Stimulated activated CD4-positive, alpha-beta T cell treated with anti-CD3 and anti-CD28 coated beads, Interleukin-2, amount 100 ng/mL, for 4 hours (primary cell): ENCODE data around the gene PLK2.

Experiments used
- DNase-seq: peaks from one replicate; pipeline ENCODE4 v3.0.0-alpha.2; 2020; ENCODE audit warnings: low read depth

Gene PLK2

DNA sequence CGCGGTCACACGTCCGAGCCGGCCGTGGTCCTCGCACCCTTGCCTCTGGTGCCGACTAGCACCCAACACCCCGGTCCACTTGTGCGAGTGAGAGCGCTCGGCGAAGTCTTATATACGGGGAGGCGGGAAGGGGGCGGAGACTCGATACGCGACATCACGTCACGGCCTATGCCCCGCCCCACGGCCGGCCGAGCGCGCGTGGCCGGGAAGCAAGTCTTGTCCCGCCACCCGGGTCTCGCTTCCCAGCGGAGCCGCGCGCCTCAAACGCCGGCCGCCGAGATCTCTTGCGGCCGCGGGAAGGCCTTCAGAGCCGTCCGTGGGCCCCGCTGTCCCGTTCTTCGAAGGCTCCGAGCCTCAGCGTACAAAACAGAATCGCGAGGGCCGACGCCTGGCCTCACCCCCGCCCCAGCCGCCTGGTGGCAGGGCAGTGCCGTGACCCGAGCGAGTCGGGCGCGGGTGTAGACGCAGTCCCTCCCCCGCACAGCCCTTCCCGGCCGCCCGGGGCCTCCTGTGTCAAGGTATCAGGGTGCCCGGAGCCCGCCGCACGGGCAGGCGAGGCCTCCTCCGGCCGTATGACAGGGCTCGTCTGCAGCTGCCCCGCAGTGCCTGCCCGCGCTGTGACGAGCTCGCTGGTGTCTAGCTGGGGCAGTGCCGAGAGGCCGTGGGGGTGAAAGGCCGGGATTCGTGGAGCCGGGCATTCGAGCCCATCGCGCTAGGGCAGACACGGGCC, at the start of gene PLK2:
PLK2 (minus strand) TSS at position 85 of the 730 bp plus-strand sequence. CDS start 127 bp downstream, outside the sequence.
- peak; percentile 89 for DNase-seq

DNA sequence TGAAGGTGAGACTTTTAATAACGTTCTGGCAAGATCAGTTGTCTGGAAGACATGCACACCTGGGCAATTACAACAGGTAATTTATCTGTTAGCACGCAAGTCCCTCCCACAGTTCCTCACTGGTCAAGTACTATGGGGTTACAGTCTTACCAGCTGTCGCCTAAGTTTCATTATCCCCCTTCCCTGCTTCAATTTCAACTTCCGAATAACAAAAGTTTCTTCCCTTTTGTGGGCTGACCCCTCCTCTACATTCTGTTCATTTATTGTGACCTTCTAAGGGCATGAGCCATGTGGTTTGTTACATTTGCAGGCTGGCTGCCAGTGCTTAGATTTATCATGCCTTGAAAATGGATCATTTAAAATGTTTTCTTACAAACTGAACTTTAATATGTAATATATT, 47.8 kb upstream of the PLK2 start:
- DNase-seq: no peak

DNA sequence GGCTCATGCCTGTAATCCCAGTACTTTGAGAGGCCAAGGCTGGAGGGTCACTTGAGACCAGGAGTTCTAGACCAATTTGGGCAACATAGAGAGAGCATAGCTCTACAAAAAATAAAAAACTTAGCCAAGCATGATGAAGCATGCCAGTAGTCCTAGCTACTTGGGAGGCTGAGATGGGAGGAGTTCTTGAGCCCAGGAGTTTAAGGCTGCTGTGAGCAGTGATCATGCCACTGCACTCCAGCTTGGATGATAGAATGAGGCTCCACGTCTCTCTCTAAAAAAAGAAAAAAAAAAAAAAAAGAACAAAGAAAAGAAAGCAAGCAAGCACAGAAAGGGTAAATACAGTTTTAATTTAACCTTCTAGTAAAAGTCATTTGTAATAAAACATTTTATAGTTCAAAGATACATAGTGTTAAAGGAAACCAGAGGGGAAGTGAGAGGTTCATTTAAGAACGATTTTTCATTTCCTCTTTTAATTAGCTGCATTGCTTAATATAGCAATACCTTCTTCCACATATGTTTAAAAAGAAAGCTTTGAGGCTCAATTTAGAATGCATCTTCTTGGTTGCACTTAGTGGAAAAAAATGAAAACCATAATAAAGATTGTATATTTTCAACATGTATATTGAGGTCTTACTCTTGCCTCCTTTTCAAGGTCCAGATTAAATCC, 46.2 kb upstream of the PLK2 start:
- DNase-seq: no peak

DNA sequence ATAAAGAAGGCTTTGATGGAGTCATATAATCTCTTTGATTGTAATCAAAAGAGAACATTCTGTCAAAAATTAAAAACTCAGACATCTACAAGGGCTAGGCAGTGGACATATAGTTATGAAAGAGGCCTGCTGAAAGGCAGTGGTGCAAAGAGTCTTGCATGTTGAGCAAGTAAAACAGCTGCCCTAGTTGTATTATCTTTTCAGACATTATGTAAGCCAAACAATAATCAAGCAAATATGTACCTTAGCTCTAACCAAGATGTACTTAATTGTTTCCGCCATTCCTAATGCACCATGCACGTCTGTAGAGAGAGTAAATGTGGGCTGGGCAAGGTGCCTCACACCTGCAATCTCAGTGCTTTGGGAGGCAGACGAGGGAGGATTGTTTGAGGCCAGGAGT, 45.6 kb upstream of the PLK2 start:
- no peak for DNase-seq

DNA sequence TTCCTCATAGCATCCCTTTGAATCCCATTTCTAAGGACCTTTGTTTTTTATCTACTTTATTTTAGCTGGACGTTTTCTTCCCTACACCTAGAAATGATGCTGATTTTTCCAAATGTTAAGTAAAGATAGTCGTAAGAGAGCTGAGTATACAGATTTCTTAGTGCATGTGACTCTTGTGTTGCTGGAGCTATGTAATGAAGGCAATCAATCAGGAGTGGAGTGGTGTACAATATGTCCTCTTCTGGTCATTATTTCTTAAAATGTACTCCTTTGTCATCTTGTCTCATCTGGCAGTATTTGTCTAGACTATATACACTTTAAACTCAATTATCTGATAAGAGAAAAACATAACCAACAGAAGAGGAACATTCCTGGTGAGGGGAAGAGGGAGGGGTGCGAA, 44.9 kb upstream of the PLK2 start:
- no peak for DNase-seq

DNA sequence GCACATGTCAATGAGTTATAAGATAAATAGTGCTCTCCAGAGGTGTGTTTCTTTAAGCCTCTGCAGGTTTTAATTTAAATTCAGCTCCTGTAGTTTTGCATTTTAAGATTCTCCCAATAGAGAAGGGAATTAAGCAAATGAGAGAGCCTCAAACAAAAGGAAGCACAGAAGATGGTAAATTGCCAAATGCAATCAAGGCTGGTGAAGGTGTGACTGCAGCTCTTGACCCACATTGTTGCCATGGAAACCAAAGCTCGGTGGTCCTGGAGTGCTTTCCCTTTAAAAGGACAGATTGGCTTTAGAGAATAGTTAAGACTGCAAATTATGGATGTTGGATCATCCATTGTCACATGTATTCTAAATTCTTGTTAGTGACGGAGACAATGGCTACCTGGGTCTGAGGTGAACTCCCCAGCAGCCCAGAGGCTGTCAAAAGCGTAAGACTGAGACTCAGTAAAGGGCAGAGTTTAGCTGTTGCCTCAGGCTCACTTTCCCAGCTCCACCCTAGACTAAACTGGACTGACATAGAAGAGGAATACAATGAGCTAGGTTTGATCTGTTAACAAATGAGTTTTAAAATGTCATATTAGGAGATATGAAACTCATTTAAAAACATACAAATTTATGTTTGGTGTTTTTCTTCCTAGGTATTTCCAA, 43.6 kb upstream of the PLK2 start:
- no peak for DNase-seq

DNA sequence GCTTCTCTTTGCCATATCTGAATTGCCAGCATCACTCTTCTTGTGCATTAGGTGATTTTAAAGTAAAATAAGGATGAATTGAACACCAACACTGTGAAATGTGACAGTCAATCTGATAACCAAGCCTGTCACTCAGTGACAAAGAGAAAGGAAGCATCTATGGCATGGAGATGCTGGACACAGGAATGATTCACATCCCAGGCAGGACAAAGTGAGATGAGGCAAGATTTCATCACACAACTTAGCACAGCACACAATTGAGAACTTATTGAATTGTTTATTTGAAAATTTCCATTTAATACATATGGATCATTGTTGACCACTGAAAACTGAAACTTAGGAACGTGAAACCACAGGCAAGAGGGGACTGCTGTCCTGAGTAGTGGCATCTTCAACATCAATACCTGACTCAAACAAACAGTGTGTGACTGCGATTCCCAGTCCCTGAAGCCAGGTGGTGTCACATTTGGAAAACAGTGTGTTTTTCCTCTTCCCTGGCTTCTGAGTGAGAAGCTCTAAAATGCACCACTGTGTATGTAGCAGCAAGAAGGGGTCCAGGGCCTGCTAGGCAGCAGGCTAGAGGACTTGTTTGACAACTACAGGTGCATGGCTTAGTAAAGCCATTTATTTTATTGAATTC, 42.0 kb upstream of the PLK2 start:
- DNase-seq: no peak

DNA sequence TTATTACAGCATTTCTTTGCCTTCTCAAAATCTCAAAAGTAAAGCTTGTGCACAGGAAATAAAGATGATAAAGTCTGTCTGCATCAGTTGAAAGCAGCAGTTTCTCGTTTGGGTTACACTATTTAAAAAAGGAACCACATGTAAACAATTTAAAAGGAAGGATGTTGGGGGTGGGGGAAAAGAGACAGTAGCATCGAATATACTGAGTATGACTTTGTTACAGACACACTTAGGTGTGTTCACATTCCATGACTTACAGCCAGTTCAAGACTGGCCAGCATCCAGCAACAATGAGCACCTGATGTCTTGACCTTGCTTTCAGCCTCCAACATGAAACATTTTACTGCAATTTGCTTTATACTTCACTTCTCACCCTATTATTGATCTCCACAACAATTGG, 40.1 kb upstream of the PLK2 start:
- DNase-seq: no peak

DNA sequence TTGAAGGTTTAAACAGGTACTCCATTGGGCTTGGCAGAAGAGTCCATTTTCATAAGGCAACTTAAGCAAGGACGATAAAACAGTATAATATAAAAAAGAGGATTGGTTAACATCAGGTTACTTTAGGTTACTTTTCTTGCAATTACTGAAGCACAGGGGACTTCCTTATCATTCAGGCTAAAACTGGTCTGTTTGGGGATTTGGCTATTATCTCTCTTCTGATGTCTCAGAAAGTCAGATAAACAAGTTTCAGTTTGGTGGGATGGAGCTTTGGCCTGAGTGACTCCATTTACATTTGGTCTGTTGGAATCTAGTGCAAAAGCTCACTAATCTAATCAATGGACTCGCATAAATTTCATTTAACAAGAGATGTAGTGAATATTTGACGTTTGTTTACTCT, 39.3 kb upstream of the PLK2 start:
- no peak for DNase-seq

DNA sequence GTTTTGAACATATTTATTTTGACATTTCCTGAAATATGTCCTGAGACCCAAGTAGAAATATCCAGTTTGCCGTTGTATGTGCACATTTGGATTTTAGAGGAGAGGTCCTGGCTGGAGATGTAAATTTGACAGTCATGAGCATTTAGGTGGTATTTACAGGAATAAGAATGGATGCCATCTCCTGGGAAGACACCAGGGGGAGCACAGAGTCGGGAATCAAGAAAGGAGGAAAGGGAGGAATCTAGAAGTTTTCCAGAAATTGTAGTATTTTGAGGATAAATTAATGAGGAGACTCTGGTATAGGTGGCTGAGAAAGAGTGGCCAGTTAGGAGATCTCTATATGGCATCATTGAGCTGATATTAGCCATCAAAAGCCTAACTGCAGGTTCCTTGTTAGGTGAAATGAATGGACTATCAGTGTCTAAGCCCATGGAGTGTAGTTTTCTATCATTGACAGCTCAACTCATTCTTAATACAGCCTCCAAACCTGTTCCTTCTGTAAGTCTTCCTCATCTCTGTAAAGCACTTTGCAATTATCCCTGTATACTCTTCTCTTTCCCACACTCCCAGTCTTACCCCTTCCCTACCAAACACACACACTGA, 38.6 kb upstream of the PLK2 start:
- no peak for DNase-seq

DNA sequence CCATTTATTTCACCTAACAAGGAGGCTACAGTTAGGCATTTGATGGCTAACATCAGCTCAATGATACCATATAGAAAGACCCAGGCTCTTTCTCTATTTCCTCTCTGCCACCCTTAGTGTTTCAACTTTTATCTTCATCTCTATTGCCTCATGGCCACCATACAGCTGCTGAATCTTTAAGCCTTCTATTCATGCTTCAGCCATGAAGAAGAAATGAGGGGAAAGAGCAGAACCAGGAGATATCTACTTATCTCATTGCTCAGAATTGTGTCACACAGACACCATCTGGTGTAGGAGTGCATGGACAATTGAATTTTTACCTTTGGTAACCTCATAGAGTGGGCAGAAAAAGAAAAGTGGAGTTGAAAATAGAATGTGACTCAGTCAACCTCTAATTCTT, 38.0 kb upstream of the PLK2 start:
- DNase-seq: no peak

DNA sequence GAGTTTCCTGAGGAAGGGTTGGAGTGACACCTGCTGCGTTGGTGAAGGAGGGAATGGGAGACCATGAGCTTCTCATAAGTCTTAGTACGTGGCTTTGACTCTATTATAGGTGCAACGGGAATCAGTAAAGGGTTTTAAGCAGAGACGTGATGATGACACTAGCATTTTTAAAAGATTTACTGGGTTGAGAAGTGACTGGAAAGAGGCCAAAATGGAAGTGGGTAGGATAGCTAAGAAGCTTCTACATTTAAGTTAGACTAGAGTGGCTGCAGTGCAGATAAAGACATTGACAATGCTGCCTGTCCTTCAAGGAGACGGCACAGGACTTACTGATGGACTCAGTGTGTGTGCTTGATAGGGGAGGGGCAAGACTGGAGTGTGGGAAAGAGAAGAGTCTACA, 37.5 kb upstream of the PLK2 start:
- no peak for DNase-seq

DNA sequence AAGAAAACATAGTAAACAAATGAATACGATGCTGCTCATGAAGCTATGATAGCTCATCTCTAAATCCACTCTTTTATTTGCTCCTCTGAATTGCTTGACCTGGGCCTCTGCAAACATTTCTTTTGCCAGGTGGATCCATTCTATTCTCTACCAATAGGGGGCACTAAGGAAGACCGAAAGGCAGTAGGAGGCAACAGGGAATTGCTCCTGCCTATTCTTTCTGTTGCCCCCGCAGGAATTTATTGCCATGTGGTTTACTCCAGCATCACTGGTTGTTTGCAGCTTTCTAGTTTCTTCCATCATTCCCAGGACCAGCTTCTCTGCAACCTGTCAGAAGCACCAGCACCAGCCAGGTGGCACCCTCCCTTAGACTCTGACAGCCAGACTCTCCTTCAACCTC, 36.6 kb upstream of the PLK2 start:
- DNase-seq: no peak

DNA sequence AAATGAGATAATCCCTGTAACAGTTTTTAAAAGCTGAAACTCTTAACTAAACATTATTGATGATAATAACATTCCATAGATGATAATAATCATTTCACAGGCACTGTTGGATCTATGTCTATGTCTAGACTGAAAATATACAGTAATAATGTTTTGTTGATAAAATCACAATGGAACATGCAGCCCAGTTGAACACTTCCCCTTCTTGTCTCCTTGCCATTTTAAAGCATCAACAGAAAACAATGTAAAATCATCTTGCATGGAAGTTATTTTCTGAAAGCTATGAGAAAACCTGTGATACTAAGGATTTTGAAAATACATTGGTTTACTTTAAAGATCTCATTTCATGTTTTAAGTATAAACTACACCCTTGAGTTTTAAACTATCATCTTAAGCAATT, 33.3 kb upstream of the PLK2 start:
- no peak for DNase-seq

DNA sequence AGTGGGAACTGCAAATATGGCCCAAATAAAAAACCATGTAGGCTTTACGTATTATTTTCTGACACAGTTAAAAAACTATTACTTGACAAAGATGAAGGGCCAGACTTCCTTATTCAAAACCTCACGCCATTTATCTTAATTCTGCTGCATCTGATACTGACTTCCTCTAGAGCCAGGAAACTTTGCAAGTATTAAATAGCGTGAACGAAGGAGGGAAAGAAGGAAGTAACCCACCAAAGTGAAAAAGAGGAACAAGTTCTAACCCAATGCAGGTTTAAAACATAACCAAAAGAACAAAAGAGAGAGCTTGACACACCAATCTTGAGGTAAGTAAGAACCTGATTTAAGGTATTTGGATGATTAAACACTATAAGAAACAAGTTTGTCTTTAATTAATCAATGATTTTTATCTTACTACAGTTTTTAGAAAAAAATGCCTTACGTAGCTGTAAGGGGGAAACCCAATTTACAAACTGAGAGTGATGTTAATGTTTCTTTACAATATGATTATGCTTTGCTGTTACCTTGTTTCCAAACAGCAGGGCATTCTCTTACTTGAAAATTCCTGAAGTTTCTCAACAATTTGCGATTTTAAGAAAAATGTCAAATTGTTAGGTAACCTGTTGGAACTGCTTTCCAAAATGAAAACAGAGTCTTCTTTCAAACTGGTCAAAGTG, 31.5 kb upstream of the PLK2 start, which contains the start of gene GAPT:
GAPT (plus strand) TSS at position 220 of the 677 bp plus-strand sequence. CDS start 3,102 bp downstream, outside the sequence.
- no peak for DNase-seq

DNA sequence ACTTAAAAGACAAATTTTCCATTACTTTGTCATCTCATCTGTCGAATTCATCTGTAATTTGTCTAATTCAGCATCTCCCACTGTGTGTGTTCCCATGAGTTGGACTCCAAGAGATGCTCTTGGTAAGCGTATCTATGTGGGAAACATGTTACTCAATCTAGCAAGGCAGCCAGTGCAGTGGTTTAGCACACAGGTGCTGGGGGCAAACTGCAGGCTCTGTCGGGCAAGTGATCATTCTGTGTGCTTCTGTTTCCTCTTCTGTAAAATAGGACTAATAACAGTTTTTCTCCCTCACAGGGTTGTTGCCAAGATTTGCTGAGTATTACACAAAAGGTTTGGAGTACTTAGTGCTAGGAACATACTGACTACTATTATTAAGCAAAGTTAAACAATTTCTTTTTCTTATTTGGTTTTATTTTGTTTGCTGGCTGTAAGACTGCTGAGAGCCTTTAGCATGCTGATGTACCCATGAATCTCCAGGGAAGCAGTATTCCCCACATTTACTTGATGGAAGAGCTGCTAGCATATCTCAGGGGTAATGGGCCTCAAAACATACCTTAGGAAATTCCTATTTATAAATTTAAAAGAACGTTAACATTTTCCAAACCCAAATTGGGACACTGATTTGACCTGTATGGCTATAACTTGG, 30.6 kb upstream of the PLK2 start:
- no peak for DNase-seq

DNA sequence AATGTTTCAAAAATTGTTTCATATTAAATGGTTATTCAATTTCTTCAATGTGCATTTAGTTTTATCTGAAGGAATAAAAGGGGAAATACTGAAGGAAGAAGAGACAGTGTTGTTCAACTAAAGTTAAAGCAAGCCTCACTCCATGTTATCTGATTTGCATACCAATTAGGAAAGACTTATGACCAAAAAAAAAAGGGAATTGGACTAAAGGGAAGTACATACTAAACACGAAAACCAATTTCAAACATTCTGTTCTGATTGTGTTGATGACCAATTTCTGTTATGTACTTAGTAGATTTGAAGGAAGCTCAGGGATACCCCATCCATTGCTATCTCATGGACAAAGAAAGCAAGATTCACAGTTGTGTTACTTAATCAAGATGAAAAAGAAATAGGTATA, 26.4 kb upstream of the PLK2 start:
- no peak for DNase-seq

DNA sequence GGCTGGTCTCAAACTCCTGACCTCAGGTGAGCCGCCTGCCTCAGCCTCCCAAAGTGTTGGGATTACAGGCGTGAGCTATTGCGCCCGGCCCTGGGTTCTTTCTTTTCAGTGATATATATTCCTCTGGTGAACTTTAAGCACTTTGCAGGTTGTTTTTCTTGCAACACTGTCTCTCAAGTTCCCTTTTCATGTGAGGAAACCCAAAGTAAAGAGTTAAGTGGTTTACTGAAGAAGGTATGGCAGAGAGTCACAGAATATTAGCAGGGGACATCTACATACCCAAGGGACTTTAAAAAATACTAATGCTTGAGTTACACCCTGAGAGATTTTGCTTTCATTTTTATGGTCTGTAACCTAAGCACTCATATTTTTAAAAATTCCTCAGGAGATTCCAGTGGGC, 24.6 kb upstream of the PLK2 start:
- DNase-seq: no peak

DNA sequence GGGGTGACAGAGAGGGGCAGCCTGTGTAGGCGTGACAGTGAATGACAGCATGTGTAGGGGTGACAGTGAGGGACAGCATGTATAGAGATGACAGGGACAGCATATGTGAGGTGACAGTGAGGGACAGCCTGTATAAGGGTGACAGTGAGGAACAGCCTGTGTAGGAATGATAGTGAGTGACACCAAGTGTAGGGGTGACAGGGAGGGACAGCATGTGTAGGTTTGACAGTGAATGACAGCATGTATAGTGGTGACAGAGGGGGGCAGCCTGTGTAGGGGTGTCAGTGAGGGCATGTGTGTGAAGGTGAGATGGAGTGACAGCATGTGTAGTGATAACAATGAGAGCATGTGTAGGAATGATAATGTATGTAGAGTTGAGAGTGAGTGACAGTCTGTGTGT, 22.6 kb upstream of the PLK2 start:
- no peak for DNase-seq

DNA sequence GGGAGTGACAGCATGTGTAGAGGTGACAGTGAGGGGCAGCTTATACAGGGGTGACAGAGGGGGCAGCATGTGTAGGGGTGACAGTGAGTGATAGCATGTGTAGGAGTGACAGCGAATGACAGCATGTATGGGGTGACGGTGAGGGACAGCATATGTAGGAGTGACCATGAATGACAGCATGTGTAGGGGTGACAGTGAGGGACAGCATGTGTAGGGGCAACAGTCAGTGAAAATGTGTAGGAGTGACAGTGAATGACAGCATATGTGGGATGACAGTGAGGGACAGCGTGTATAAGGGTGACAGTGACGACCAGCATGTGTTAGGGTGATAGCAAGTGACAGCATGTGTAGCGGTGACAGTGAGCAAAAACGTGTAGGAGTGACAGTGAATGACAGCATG, 21.9 kb upstream of the PLK2 start:
- no peak for DNase-seq

DNA sequence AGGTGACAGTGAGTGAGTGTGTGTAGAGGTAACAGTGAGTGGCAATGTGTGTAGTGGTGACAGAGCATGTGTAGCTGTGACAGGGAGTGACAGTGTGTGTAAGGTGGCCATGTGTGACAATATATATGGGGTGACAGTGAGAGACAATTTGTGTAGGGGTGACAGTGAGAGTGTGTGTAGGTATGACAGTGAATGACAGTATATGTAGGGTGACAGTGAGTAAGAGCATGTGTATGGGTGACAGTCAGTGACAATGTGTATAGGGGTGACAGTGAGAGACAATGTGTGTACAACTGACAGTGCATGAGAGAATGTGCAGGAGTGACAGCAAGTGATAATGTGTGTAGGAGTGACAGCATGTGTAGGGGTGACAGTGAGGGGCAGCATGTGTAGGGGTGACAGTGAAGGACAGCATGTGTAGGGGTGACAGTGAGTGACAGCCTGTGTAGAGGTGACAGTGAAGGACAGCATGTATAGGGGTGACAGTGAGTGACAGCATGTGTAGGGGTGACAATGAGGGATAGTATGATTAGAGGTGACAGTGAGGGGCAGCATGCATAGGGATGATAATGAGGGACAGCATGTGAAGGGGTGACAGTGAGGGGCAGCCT, 21.3 kb upstream of the PLK2 start:
- no peak for DNase-seq
